ENCODE results near the gene CST4.

DNA sequence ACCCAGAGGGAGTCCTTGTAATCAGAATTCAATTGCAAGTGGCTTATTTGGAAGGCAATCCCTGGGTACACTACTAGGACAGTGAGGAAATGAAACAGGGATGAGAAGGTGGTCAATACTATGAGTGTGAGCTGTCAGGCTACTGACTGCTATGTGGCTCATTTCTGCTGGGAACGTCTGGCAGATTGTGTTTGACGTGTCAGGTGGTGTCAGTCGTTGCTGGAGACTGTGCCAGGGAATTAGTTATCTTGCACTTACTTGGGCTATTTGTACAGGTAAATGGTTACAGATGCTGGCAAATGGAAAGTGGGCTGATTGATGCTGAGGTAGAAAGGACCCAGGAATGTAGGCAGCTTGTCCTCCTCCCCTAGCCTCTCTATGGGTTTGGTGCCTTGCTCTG, 17.4 kb downstream of the CST4 start:
- TF ChIP-seq EZH2 (IDR thresholded peaks at IDR 0.05; ENCODE audit: borderline replicate concordance) (no peak), CTCF (IDR thresholded peaks at IDR 0.05; ENCODE audit: poor library complexity) (no peak)

All from hepatocyte (in vitro differentiated cells).